SKM-1 treated with dmso at 0.1 percent for 144 hours (cell line): ENCODE data around the gene AHRR.

ENCODE experiments used
- DNase-seq: peaks from one replicate; lab custom pipeline; 2025; ENCODE audit not compliant: unreplicated experiment; lab: John Stamatoyannopoulos, UW

AHRR gene

GRCh38 chr5:439181-439580 lies 117.7 kb downstream of the AHRR start:
- no peak for DNase-seq

DNA sequence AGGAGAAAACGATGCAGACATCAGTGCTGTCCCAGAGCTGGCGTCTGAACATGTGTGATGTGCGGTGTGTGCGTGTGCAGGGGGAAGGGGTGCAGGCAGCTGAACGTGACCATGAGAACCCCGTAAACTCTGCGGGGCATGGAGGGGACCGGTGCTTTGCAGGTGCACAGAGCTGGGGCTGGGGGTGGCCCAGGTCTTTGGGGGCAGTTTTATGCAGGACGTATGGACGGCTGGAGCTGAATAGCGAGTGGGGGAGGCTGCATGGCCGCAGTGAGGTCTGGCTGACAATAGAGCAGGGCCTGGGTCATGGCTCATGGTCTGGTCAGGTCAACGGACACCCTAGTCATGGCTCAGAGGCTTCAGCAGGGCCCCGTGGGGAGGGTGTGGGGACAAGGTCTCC lies 118.1 kb downstream of the AHRR start:
- no peak for DNase-seq

DNA sequence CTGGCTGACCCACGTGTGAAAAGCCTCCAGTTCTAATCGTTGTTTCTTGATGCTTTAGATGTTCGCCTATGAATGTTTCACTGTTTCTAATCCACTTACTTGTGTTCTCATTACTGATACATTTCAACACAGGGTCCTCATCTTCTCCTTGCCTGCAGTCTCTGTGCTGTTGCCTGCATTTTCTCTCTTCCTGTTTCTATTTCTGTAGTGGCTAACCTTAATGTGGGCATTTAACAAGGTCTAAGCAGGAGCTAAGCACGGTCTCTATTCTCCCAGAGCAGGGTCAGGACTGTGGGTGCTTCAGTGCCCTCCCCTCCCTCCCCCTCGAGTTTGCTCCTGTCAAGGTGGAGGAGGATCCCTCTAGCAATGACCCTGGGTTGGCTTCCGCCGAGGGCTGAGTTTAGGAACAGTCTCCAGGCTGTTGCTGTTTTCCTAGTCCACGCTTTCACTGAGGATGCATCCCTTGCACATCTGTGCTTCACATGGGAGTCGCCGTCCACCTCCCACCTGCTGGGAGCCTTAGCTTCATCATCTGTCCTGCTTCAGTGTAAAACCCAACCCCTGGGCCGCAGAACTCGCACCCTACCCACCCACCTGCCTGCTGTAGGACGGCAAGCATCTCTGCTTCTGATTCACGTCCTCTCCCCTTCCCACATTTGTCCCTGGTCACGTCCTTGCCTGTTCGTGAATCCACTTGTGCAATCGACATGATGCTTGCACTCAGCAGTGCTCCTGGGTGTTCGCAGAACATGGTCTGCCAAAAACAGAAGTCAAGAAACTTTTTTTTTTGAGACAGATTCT lies 119.1 kb downstream of the AHRR start:
- peak; percentile 80 for DNase-seq

DNA sequence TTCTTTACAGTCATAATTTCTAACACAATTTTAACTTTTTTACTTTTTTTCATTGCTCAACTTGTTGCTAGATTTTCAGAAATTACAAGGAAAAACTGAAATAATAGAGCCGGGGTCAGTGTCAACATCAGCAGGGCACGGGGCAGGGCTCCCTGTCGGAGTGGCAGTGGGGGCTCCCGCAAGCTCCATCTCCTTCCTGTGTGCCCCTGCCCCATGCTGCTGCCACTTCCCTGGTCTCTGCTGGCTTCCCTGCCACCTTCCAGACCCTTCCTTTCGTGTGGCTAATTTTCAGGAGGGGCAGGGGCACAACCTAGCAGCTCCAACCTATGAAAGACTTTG lies 120.5 kb downstream of the AHRR start:
- no peak for DNase-seq

DNA sequence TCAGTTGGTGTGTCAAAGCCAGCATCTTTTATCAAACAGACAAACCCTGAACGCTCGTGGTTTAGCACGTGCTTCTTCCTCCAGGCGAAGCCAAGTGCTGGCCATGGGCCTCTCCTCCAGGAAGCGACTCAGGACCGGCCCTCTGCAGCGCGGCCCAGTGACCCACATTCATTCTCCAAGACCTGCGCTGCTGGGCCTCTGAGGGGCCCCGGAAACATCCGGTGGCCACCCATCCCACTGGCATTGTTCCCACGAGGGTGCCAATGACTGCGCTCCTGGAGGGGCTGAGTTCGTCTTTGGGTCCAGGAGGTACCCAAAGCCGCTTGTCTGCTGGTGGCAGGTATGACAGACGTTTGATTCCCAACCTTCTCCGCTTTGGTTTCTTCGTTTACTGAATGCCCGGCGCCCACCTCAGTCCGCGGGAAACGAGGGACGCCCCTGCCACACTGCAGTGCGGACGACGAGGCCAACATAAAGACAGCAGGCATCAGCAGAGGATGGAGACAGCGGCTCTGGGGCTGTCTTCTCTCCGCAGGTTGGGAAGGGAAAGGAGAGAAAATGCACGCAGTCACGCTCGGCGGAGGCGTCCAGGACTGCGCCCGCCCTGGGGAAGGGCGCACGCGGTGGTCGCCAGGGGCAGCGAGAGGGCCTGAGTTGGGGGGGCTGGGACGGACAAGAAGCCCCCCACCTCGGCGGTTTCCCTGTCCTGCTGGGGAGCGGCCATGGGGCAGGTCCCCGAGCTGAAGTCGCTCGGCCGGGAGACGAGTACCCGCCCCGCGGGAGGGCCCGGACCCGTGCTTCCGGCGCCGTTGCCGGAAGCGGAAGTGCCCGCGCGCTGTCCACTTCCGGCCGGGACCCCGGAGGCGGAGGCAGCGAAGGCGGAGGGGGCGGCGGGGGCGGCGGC lies 121.1 kb downstream of the AHRR start, which contains the start of gene EXOC3:
TSS of gene EXOC3 (plus strand) at position 842 of the 904 bp plus-strand sequence. CDS start 3,030 bp downstream, outside the sequence.
- peak; percentile 36 for DNase-seq

- no peak for DNase-seq
Observed at GRCh38 chr5:443239-444151, 122.0 kb downstream of the AHRR start.

DNA sequence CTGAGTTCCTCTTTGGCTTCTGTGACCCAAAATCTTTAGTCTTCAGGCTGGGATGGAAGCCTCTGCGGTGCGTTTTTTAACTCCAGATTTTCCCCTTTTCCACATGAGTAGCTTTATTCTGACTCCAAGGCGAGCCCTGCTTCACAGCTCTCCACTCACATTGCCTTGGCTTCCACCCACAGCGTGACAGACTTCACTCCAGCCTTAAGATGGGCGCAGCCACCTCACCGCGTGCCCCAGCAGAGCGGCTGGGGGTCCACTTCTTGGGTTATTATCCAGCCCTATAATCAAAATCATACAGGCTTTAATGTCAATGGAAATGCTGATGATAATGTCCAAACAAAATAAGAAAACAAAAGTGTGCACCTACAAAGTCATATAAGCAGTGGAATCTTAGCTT lies 122.7 kb downstream of the AHRR start:
- DNase-seq, result no peak

GRCh38 chr5:445591-445990 lies 124.1 kb downstream of the AHRR start:
- no peak for DNase-seq

GRCh38 chr5:446066-446882 lies 124.8 kb downstream of the AHRR start:
- no peak for DNase-seq

DNA sequence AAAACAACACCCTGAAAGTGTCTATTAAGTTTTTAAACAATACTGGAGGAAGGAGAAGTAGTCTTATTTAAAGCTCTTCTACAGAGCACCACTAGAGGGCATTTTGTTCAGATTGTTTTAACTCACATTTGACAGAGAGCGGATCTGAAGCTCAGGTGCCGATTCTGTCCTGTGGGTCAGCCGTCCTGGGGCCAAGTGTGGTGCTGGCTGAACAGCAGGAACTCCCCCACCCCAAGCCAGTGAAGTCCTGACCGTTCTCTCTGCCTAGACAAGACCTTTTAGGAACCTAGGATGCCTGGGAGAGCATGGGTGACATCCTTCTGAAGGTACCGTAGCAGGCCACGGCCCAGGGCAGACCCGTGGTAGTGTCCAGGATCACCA lies 125.4 kb downstream of the AHRR start:
- peak; percentile 55 for DNase-seq

- DNase-seq, result no peak
Observed at GRCh38 chr5:447501-447900, 126.0 kb downstream of the AHRR start.

- DNase-seq, result peak; percentile 38
Observed at GRCh38 chr5:448061-448765, 126.7 kb downstream of the AHRR start.

- DNase-seq, result no peak
Observed at GRCh38 chr5:448766-449090, 127.2 kb downstream of the AHRR start.

DNA sequence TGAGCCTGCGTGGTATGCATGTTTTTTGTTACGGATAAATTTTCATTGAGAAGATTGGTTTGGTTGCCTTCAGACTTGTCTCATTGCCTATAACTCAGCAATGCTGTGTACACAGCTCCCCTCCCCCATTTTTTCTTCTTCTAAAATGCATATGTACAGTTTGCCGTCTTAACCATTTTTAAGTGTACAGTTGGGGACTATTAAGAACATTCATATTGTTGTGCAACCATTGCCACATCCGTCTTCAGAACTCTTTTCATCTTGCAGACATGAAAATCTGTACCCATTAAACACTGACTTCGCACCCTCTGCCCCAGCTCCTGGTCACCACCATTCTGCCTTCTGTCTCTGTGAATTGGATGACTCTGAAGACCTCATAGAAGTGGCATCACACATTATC lies 127.6 kb downstream of the AHRR start:
- no peak for DNase-seq

GRCh38 chr5:451587-452458 lies 130.3 kb downstream of the AHRR start:
- DNase-seq, result no peak

GRCh38 chr5:452978-453710 lies 131.6 kb downstream of the AHRR start:
- DNase-seq, result no peak

- DNase-seq, result no peak
Observed at GRCh38 chr5:453725-454481, 132.4 kb downstream of the AHRR start.
